Measurements from ENCODE around the gene HNRNPK.

Gene HNRNPK

GRCh38 chr9:83932851-83933250, 47.2 kb downstream of the HNRNPK start:
- DNase-seq (ENCODE audit: low read depth): no peak

GRCh38 chr9:83932011-83932410, 48.0 kb downstream of the HNRNPK start:
- DNase-seq (ENCODE audit: low read depth): no peak

GRCh38 chr9:83930881-83931280, 49.1 kb downstream of the HNRNPK start:
- no peak for DNase-seq (ENCODE audit: low read depth)

GRCh38 chr9:83927591-83927990, 52.4 kb downstream of the HNRNPK start:
- no peak for DNase-seq (ENCODE audit: low read depth)

GRCh38 chr9:83920927-83921707, 58.9 kb downstream of the HNRNPK start, which contains the start of gene KIF27:
TSS of gene KIF27 (minus strand) at chr9:83921432. CDS start at chr9:83915591, 5,841 bp downstream.
- peak; percentile 61 for DNase-seq (ENCODE audit: low read depth)

- DNase-seq (ENCODE audit: low read depth): no peak
These were observed 59.5 kb downstream of the HNRNPK start for GRCh38 chr9:83920469-83920926.

- DNase-seq (ENCODE audit: low read depth): no peak
These were observed 60.9 kb downstream of the HNRNPK start for GRCh38 chr9:83919111-83919510.
